HepG2 (cell line): ENCODE data around the gene FLT3LG.

Source experiments
- GABPB1 ChIP-seq: IDR thresholded peaks from 2 replicates; pipeline ENCODE4 v1.6.1; 2016; ENCODE audit warnings: mild to moderate bottlenecking, missing genetic modification reagents, moderate library complexity, missing compliant biosample characterization
- NCOA5 ChIP-seq: sonication (generic); formaldehyde crosslinking; IDR thresholded peaks from 2 replicates; pipeline ENCODE4 v1.4.0; 2020; ENCODE audit warnings: missing genetic modification reagents
- POLR2A ChIP-seq, 2 experiments: IDR thresholded peaks; 2 replicates each; pipeline ENCODE4 v1.6.1; 2011; ENCODE audit warnings: low read depth in 2 of 2, low read length in 2 of 2, mild to moderate bottlenecking in 1 of 2, moderate library complexity in 1 of 2; ENCODE audit not compliant: insufficient read depth in 1 of 2
- ZNF441 ChIP-seq: sonication (generic); formaldehyde crosslinking; IDR thresholded peaks from 2 replicates; pipeline ENCODE4 v1.7.0; 2021; ENCODE audit warnings: missing genetic modification reagents, borderline replicate concordance
- TF ChIP-seq, protein P1 (sequence below): sonication (generic); formaldehyde crosslinking; IDR thresholded peaks from 2 replicates; pipeline ENCODE4 v1.4.0; 2020; ENCODE audit warnings: missing genetic modification reagents
- TF ChIP-seq, protein P2 (sequence below): sonication (generic); formaldehyde crosslinking; IDR thresholded peaks from 2 replicates; pipeline ENCODE4 v1.4.0; 2020; ENCODE audit warnings: mild to moderate bottlenecking, missing genetic modification reagents

DNA sequence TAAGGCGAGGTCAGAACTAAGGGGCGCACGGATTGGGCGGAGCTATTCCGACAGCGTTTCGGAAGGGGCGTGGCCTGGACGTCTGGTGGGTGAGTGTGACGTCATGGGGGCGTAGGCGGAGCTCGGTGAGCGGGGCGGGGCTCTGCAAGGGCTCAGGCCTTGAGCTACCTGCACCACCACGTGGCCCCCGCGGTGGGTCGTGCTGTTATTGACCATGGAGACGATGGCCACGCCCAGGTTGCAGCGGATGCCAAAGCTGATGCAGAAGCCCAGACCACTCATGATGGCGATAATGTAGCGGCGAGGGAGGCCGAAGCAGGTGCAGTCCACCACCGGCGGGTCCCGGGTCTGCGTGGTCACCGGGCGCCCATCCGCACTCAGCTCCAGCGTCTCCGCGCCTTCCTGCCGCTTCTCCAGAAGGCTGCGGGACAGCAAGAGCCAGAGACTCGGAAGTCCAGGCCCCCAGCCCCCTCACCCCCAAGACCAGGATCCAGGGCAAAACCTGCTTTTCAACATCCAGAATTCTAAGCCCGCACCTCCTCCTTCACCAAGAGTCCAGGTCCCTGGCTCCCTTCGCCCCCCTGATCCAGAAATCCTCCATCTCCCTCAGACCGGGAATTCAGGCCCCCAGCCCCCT is 37.5 kb upstream of the FLT3LG start:
- TF ChIP-seq NCOA5 (CRISPR knock-in tag) (no peak), ZNF441 (CRISPR knock-in tag) (no peak), GABPB1 (CRISPR knock-in tag) (no peak), POLR2A (IDR thresholded peaks at IDR 0.05; ENCODE audit: insufficient read depth in 1 of 2, low read depth in 2 of 2, low read length in 2 of 2) (no peak)
- TF ChIP-seq, protein P1, sequence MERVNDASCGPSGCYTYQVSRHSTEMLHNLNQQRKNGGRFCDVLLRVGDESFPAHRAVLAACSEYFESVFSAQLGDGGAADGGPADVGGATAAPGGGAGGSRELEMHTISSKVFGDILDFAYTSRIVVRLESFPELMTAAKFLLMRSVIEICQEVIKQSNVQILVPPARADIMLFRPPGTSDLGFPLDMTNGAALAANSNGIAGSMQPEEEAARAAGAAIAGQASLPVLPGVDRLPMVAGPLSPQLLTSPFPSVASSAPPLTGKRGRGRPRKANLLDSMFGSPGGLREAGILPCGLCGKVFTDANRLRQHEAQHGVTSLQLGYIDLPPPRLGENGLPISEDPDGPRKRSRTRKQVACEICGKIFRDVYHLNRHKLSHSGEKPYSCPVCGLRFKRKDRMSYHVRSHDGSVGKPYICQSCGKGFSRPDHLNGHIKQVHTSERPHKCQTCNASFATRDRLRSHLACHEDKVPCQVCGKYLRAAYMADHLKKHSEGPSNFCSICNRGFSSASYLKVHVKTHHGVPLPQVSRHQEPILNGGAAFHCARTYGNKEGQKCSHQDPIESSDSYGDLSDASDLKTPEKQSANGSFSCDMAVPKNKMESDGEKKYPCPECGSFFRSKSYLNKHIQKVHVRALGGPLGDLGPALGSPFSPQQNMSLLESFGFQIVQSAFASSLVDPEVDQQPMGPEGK = no peak
- TF ChIP-seq, protein P2, sequence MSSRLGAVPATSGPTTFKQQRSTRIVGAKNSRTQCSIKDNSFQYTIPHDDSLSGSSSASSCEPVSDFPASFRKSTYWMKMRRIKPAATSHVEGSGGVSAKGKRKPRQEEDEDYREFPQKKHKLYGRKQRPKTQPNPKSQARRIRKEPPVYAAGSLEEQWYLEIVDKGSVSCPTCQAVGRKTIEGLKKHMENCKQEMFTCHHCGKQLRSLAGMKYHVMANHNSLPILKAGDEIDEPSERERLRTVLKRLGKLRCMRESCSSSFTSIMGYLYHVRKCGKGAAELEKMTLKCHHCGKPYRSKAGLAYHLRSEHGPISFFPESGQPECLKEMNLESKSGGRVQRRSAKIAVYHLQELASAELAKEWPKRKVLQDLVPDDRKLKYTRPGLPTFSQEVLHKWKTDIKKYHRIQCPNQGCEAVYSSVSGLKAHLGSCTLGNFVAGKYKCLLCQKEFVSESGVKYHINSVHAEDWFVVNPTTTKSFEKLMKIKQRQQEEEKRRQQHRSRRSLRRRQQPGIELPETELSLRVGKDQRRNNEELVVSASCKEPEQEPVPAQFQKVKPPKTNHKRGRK = no peak
